Naive thymus-derived CD4-positive, alpha-beta T cell (primary cell): ENCODE results near the gene SCO1. TPM values are rescaled to one million over a fixed set of nuclear protein-coding genes. Genes with fewer than 3 reads are reported as not detected.
"Not testable (repeated sequence)": the region's sequence is repeated elsewhere in the genome, so short reads cannot be mapped to it uniquely, and the experiment has no call there.

Source experiments
- ATAC-seq: fragments of 150-1000 bp; cut with Tn5 transposase; 2 replicates; pipeline ENCODE4 v1.10.0; 2021; ENCODE audit warnings: mild to moderate bottlenecking, moderate library complexity
- CTCF ChIA-PET: fragments of 350-600 bp; sonication (Branson Sonifier 250); formaldehyde crosslinking; loops from one replicate; lab custom pipeline; 2021; ENCODE audit warnings: antibody characterized with exemption; lab: Charles Lee
- POLR2A ChIA-PET: fragments of 350-600 bp; sonication (Branson Sonifier 250); formaldehyde crosslinking; loops from one replicate; lab custom pipeline; 2021; ENCODE audit warnings: antibody characterized with exemption, inconsistent platforms; lab: Charles Lee
- DNase-seq, 9 donors: peaks; one replicate each; pipeline versions ENCODE4 v3.0.0 to v3.0.0-alpha.2; 2020 to 2022; ENCODE audit warnings: mixed read lengths in 1 of 9
- H3K27ac ChIP-seq: one replicate; pipeline ENCODE4 v1.7.0; 2013; ENCODE audit warnings: mild to moderate bottlenecking, low read depth, low read length, moderate library complexity
- H3K27me3 ChIP-seq, 2 donors: one replicate each; pipeline ENCODE4 v1.7.0; 2013; ENCODE audit warnings: low read length in 2 of 2, mild to moderate bottlenecking in 2 of 2, moderate library complexity in 2 of 2; ENCODE audit not compliant: control insufficient read depth in 2 of 2, insufficient read depth in 2 of 2
- H3K36me3 ChIP-seq, 3 experiments: 1 replicate in 2 of 3; 2 replicates in 1 of 3; pipeline ENCODE4 v1.7.0; 2013; ENCODE audit warnings: low read length in 3 of 3, mild to moderate bottlenecking in 3 of 3, moderate library complexity in 1 of 3; ENCODE audit not compliant: insufficient read depth in 3 of 3, control insufficient read depth in 2 of 3
- H3K4me1 ChIP-seq, 2 donors: one replicate each; pipeline ENCODE4 v1.7.0; 2013; ENCODE audit warnings: low read length in 2 of 2, mild to moderate bottlenecking in 2 of 2, moderate library complexity in 1 of 2; ENCODE audit not compliant: control insufficient read depth in 2 of 2, insufficient read depth in 2 of 2
- H3K4me3 ChIP-seq: 2 replicates; pipeline ENCODE4 v1.7.0; 2013; ENCODE audit warnings: mild to moderate bottlenecking, low read length
- H3K9me3 ChIP-seq, 3 experiments: 1 replicate in 2 of 3; 2 replicates in 1 of 3; pipeline ENCODE4 v1.7.0; 2013; ENCODE audit warnings: low read length in 3 of 3; ENCODE audit not compliant: control insufficient read depth in 2 of 3
- H3K27ac Mint-ChIP-seq, 9 donors: one replicate each; pipeline ENCODE4 v1.8.0; 2020 to 2022; ENCODE audit warnings: mixed read lengths in 9 of 9, mild to moderate bottlenecking in 8 of 9, moderate library complexity in 5 of 9, inconsistent platforms in 2 of 9
- H3K27me3 Mint-ChIP-seq, 5 donors: one replicate each; pipeline ENCODE4 v1.8.0; 2021 to 2022; ENCODE audit warnings: mixed read lengths in 5 of 5, mild to moderate bottlenecking in 1 of 5
- H3K36me3 Mint-ChIP-seq, 5 donors: one replicate each; pipeline ENCODE4 v1.8.0; 2020 to 2022; ENCODE audit warnings: mixed read lengths in 5 of 5, mild to moderate bottlenecking in 3 of 5, inconsistent platforms in 1 of 5
- H3K4me1 Mint-ChIP-seq, 7 donors: one replicate each; pipeline ENCODE4 v1.8.0; 2020 to 2022; ENCODE audit warnings: mixed read lengths in 7 of 7, mild to moderate bottlenecking in 3 of 7, inconsistent platforms in 1 of 7
- H3K4me3 Mint-ChIP-seq, 10 donors: one replicate each; pipeline ENCODE4 v1.8.0; 2020 to 2022; ENCODE audit warnings: mild to moderate bottlenecking in 10 of 10, mixed read lengths in 10 of 10, moderate library complexity in 6 of 10, inconsistent platforms in 2 of 10
- H3K9me3 Mint-ChIP-seq, 11 donors: one replicate each; pipeline ENCODE4 v1.8.0; 2020 to 2022; ENCODE audit warnings: mixed read lengths in 11 of 11, mild to moderate bottlenecking in 4 of 11, inconsistent platforms in 1 of 11, moderate library complexity in 1 of 11
- intact Hi-C, 2 donors: fragments of 100-400 bp; cut with micrococcal nuclease; formaldehyde crosslinking; loops; one replicate each; pipeline ENCODE4 v1.15.1; 2023
- polyA plus RNA-seq, 2 donors: library from polyadenylated mRNA; unstranded; fragments of 300-500 nt; fragmentation: Illumina TruSeq; gene quantifications; one replicate each; pipeline ENCODE4 v1.2.3, GENCODE V29; 2021
- total RNA-seq, 6 experiments: library from RNA in 5 of 6; stranded (reverse) in 5 of 6; gene quantifications; 1 replicate in 5 of 6; 2 replicates in 1 of 6; pipeline ENCODE4 v1.2.3 and lab custom pipeline; 2021 to 2026

SCO1 gene
- total and polyA plus RNA-seq, 7 experiments from 2014 or later: 13.6 to 29.2 (median 17.5) TPM

- POLR2A ChIA-PET: interaction anchor here (0.7 to 1.9 kb wide), 5 partner anchors 9 to 143 kb away, joined by 3 to 10 read pairs (median 3); no protein-coding TSS in a partner anchor
- H3K4me1 Mint-ChIP-seq: peaks cover 31 to 72% (median 58%) of the 10 kb centered on the region in 7 donors
- not testable (repeated sequence) for DNase-seq, H3K9me3 ChIP-seq, ATAC-seq, H3K9me3 Mint-ChIP-seq, H3K27ac ChIP-seq, H3K27me3 ChIP-seq, H3K4me3 ChIP-seq, H3K27me3 Mint-ChIP-seq
- Histone ChIP-seq H3K4me1 (peaks cover 17 to 32% of the 10 kb centered on the region in 2 donors), H3K36me3 (peaks cover 0 to 40% (median 7%) of the 10 kb centered on the region in 3 experiments)
- intact Hi-C loops: loop anchor here (2.0 to 10.0 kb wide), 4 partner anchors 35 to 1299 kb away; partner anchors contain the start of genes CFAP52 (in 1 of the 2), STX8 (in 1 of the 2), TMEM220 (in 1 of the 2) and ZNF18 (in 1 of the 2)
- CTCF ChIA-PET: interaction anchor here (0.6 to 1.9 kb wide), 4 partner anchors 12 to 149 kb away, joined by 3 to 5 read pairs (median 4); no protein-coding TSS in a partner anchor
- peak overlapping the region in 3 of 9 donors; percentile 90 to 99 (median 96) for H3K27ac Mint-ChIP-seq
- peaks cover 4 to 36% (median 29%) of the 10 kb centered on the region in 5 donors for H3K36me3 Mint-ChIP-seq
- H3K4me3 Mint-ChIP-seq: peak overlapping the region; percentile 41 to 100 (median 92)
Measured at GRCh38 chr17:10695875-10696407, 1.4 kb downstream of the SCO1 start.

GRCh38 chr17:10687499-10687898 is 9.8 kb downstream of the SCO1 start:
- Mint-ChIP-seq H3K4me1 (peaks cover 19 to 42% (median 35%) of the 10 kb centered on the region in 7 donors), H3K4me3 (no peak overlapping the region), H3K36me3 (peaks cover 16 to 70% (median 53%) of the 10 kb centered on the region in 5 donors), H3K27me3 (no peaks in the 10 kb centered on the region), H3K27ac (no peak overlapping the region), H3K9me3 (no peaks in the 10 kb centered on the region)
- no peaks in the 10 kb centered on the region for H3K27me3 ChIP-seq
- H3K9me3 ChIP-seq: no peaks in the 10 kb centered on the region
- ATAC-seq (no peak), DNase-seq (no peak)
- no peak overlapping the region for H3K27ac ChIP-seq
- H3K36me3 ChIP-seq: peaks cover 0 to 55% (median 8%) of the 10 kb centered on the region in 3 experiments
- CTCF ChIA-PET: no interaction called here
- POLR2A ChIA-PET: interaction anchor here (1.2 to 2.7 kb wide), 2 partner anchors 9 to 12 kb away, joined by 3 to 10 read pairs; no protein-coding TSS in a partner anchor
- intact Hi-C loops: no loop called here
- peaks cover 0 to 4% of the 10 kb centered on the region in 2 donors for H3K4me1 ChIP-seq
- no peak overlapping the region for H3K4me3 ChIP-seq

DNA sequence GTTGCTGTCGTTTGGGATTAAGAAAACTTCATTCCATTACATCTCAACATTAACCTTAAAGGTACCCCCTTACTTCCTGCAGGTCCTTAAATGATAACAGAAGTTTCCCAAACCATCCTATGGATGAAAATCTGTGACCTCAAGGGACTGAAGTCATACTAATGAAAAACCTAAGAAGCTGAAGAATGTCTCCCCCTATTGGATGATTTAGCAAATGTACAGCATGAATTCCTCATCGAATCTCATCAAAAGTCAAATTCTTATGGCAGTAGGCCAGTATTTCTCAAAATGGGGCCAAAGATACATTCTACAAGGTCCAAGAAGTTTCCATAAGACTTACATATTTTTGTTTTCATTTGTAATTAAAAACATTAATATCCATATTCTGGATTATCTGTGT is 13.5 kb downstream of the SCO1 start:
- Histone ChIP-seq H3K27ac (no peak overlapping the region), H3K4me3 (no peak overlapping the region), H3K27me3 (no peaks in the 10 kb centered on the region), H3K36me3 (peaks cover 0 to 63% (median 13%) of the 10 kb centered on the region in 3 experiments), H3K9me3 (no peaks in the 10 kb centered on the region), H3K4me1 (no peaks in the 10 kb centered on the region)
- Mint-ChIP-seq H3K9me3 (no peaks in the 10 kb centered on the region), H3K36me3 (peaks cover 9 to 66% (median 42%) of the 10 kb centered on the region in 5 donors), H3K4me1 (peaks cover 3 to 13% (median 11%) of the 10 kb centered on the region in 7 donors), H3K27ac (peak overlapping the region in 1 of 9 donors; percentile 18), H3K4me3 (no peak overlapping the region), H3K27me3 (no peaks in the 10 kb centered on the region)
- POLR2A ChIA-PET: interaction anchor here (1.1 kb wide), 1 partner anchor 12 kb away, joined by 3 read pairs; no protein-coding TSS in a partner anchor
- intact Hi-C loops: loop anchor here (1.0 kb wide), 2 partner anchors 38 to 161 kb away; no protein-coding TSS in a partner anchor
- ATAC-seq: no peak
- no peak for DNase-seq
- CTCF ChIA-PET: interaction anchor here (1.0 to 2.1 kb wide), 3 partner anchors 11 to 161 kb away, joined by 4 to 8 read pairs (median 5); no protein-coding TSS in a partner anchor

DNA sequence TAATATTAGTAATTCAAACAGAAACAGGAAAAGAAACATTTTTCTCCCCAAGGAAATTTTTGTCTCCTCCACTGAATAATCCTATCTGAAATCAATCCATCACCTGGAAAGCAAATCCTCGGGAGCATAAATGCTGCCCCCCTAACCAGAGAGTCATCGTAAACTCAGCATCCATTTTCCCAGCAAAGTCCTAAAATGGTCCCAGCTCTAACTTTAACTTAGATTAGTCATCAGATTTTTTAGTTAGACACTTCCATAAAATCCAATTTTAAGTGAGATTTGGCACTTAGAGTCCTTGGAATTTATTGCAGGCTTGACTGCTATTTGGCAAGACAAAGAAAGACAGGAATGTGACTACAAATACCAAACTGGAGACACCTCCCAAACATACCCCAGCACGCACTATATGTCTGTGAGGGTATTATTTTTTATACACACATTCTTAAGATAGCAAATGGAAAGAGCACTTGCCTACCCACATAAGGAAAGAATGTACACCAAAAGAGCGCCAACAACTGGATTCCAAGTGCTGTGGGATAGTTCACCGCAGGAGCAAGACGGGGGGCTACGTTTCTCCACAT is 15.4 kb downstream of the SCO1 start:
- no peaks in the 10 kb centered on the region for H3K9me3 ChIP-seq
- H3K27ac ChIP-seq: no peak overlapping the region
- H3K4me3 ChIP-seq: no peak overlapping the region
- H3K4me1 Mint-ChIP-seq: peaks cover 0 to 5% (median 5%) of the 10 kb centered on the region in 7 donors
- H3K27ac Mint-ChIP-seq: no peak overlapping the region
- DNase-seq (no peak), ATAC-seq (no peak)
- no peaks in the 10 kb centered on the region for H3K27me3 Mint-ChIP-seq
- H3K36me3 Mint-ChIP-seq: peaks cover 9 to 69% (median 46%) of the 10 kb centered on the region in 5 donors
- peaks cover 0 to 76% (median 16%) of the 10 kb centered on the region in 3 experiments for H3K36me3 ChIP-seq
- H3K4me1 ChIP-seq: no peaks in the 10 kb centered on the region
- ChIA-PET CTCF (no interaction called here), POLR2A (no interaction called here)
- H3K4me3 Mint-ChIP-seq: no peak overlapping the region
- intact Hi-C loops: no loop called here
- H3K9me3 Mint-ChIP-seq: no peaks in the 10 kb centered on the region
- no peaks in the 10 kb centered on the region for H3K27me3 ChIP-seq

DNA sequence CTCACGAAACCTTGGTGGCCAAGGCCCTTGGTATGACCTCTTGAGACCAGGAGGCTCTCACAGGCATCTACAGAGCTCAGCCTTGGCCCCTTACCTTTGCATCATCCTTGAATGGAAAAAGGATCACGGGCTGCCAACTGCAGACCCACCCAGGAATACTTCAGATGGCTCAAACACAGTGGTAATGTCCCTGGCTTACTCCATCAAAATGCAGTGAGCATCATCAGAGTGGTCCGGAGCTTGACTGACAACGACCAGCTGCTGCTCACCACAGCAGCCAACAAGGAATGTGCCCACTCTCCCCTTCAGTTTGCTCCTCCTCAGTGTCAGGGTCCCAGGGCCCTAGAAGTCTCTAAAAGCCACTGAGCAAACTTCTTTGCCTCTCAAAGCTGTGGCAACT is 22.6 kb downstream of the SCO1 start:
- Mint-ChIP-seq H3K27me3 (no peaks in the 10 kb centered on the region), H3K36me3 (peaks cover 0 to 30% (median 15%) of the 10 kb centered on the region in 5 donors), H3K27ac (peak overlapping the region in 1 of 9 donors; percentile 88), H3K9me3 (no peaks in the 10 kb centered on the region), H3K4me1 (peaks cover 0 to 5% (median 0%) of the 10 kb centered on the region in 7 donors), H3K4me3 (no peak overlapping the region)
- H3K27ac ChIP-seq: no peak overlapping the region
- intact Hi-C loops: no loop called here
- peaks cover 0 to 44% (median 12%) of the 10 kb centered on the region in 3 experiments for H3K36me3 ChIP-seq
- no peaks in the 10 kb centered on the region for H3K27me3 ChIP-seq
- no peak for DNase-seq
- no peaks in the 10 kb centered on the region for H3K9me3 ChIP-seq
- ChIA-PET POLR2A (no interaction called here), CTCF (no interaction called here)
- ATAC-seq: no peak
- H3K4me3 ChIP-seq: no peak overlapping the region
- H3K4me1 ChIP-seq: no peaks in the 10 kb centered on the region

DNA sequence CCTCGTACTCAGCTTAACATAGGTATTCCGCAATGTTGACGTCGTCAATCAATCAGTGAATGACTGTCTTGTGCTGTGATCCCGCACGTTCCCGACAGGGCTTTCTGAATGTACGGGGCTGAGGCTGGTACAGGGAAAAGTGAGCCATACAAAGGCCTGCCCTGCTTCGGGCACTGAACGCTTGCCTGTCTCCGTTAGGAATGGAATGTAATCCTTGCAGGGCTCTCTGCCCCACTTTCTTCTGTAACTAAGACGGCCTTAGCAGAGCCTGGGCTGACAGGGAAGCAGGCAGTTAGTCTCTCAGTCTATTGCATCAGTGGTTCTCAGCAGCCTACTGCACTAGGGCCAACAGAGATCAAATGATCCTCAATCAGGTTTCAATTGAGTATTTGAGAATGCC is 24.0 kb downstream of the SCO1 start:
- H3K4me3 ChIP-seq: no peak overlapping the region
- H3K4me1 Mint-ChIP-seq: peaks cover 0 to 5% (median 0%) of the 10 kb centered on the region in 7 donors
- ChIA-PET CTCF (interaction anchor here (0.6 kb wide), 1 partner anchor 87 kb away, joined by 4 read pairs; no protein-coding TSS in a partner anchor), POLR2A (interaction anchor here (0.7 kb wide), 1 partner anchor 59 kb away, joined by 4 read pairs; no protein-coding TSS in a partner anchor)
- no peak for ATAC-seq
- H3K36me3 Mint-ChIP-seq: peaks cover 0 to 23% (median 9%) of the 10 kb centered on the region in 5 donors
- no peak for DNase-seq
- intact Hi-C loops: no loop called here
- no peak overlapping the region for H3K4me3 Mint-ChIP-seq
- H3K9me3 Mint-ChIP-seq: no peaks in the 10 kb centered on the region
- H3K27me3 Mint-ChIP-seq: no peaks in the 10 kb centered on the region
- H3K27ac ChIP-seq: no peak overlapping the region
- peaks cover 0 to 32% (median 12%) of the 10 kb centered on the region in 3 experiments for H3K36me3 ChIP-seq
- no peaks in the 10 kb centered on the region for H3K9me3 ChIP-seq
- no peak overlapping the region for H3K27ac Mint-ChIP-seq
- H3K4me1 ChIP-seq: no peaks in the 10 kb centered on the region
- H3K27me3 ChIP-seq: no peaks in the 10 kb centered on the region
